Superior temporal gyrus (tissue), 1 donor: Measurements from ENCODE around the gene TOP3A.

ENCODE experiments used
- DNase-seq: peaks from one replicate; pipeline ENCODE4 v3.0.0-alpha.2; 2016; ENCODE audit errors: extremely low spot score

Gene TOP3A

DNA sequence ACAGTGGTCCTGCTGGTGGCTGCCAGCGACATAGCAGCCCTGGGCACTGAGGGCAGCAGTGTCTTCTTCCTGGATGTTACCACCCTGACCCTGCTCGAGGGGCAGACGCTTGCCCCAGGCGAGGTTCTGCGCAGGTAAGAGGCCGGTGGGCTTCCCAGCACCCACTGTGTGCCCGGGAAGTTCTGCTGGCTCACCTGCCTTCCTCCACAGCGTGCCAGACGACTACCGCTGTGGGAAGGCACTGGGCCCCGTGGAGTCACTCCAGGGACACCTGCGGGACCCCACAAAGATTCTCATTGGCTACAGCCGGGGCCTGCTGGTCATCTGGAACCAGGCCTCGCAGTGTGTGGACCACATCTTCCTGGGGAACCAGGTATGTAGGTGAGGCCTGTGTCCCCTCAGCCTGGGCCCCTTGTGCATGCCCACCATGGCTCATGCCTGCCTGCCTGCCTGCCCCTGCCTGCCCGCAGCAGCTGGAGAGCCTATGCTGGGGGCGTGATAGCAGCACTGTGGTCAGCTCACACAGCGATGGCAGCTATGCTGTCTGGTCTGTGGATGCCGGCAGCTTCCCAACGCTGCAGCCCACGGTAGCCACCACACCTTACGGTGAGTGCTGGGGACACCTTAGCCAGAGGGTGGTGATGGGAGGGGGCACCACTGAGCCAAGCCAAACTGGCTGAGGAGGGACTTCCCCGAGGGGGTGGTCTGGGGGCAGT lies 80.8 kb downstream of the TOP3A start:
- no peak for DNase-seq

DNA sequence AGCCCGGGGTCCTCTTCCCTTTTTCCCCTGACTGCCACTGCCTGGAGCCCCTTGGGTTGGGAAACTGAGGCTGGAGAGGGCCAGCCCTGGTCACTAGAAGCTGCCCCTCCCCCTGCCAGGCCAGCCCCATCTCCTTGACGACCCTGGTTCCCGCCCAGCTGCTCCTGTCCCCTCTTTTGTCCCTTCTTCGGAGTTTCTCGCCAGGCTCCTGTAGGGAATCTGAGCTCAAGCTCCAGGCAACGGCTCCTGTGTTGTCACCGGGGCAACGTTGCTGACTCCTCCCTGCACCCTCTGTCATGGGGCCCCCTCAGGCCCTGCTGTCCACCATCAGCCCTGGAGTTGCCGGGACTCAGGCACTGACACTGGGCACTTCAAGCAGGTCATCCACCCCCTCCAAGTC lies 83.6 kb downstream of the TOP3A start:
- no peak for DNase-seq

DNA sequence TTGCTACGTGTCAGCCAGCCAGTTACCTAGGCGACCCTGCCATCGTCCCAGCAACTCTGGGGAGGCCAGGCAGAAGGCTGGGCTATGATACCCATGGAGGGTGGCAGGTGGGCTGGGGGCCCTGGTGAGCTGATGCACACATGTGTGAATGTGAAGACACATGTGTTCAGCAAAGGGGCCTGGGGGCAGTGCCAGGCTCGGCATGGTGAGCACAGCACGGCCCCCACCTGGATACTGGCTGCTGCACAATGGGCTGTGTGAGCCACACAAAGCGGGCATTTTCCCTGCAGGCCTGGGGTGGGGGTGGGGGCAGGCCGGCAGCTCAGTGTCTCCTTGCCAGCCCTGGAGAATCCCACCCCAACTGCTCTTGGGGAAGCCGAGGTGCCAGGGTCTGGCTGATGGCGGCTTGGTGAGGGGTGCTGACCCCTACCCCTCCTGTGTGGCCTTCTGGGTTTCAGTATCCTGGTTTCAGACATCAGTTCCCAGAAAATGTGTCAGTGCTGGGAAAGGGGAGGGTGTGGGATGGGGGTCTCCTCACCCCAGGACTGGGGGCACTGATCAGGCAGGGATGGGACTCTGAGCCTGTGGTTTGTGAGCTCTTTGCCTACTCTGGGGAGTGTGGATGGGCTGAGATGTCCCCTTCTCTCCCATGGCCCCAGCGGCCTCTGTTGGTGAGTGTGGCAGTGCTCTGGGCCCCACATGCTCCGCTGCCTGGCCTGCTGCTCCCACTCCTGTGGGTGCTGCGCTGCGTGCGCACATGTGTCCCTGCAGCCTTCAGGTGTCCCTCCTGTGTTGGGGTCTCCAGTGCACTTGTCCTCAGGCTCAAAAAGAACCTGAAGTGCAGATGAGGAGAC lies 84.3 kb downstream of the TOP3A start:
- DNase-seq: peak; percentile 85

DNA sequence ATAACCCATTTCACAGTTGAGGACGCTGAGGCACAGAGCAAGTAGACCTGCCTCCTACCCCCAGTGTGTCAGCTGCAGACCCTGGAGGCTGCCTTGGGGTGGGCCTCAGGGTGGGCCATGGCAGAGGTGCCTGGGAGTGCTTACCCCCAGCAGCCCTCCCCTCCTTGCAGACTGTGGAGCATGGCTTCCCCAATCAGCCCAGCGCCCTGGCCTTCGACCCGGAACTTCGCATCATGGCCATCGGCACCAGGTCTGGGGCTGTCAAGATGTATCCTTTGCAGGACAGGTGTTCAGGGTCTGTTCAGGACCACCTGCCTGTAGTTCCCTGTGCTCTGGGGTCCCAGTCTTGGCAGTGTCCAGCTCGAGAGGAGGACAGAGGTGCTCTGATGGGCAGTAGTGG lies 85.0 kb downstream of the TOP3A start:
- no peak for DNase-seq

DNA sequence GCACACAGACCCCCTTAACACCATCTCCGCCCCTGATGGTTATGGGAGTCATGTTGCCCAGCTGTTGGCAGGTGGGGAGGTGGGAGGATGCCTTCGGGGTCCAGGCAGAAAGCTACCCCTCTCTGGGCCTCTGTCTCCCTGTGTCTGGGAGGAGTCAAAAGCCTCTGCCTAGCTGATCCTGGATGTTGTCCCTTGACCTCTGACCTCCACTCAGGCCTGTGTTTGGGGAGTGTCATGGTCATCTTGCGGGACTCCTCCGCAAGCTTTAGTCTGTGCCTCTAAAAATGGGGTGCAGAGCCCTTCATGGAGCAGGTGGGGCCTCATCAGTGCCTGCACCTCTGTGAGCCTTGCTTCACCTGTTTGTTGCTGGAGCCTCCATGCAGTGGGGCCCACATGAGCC lies 85.5 kb downstream of the TOP3A start:
- DNase-seq: no peak

DNA sequence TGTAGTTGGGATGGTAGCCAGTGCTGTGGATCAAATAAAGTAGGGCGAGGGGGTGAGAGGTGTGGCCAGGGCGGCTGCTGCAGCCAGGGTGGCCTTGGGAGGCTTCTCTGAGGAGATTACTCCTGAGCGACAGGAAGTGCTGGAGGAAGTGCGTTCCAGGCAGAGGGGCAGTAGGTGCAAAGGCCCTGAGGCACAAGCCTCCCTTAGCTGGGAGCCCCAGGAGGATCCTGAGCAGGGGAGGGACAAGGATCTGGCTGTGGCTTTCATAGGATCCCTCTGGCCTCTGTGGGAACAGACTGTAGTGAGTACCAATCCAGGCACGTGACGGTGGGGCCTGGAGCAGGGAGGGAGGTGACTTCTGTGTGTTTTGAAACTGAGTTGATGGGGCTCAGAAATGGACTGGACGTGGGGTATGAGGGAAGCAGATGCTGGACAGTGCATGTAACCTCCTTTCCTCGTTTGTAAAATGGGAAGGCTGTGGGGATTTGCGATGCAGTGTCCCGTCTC lies 86.6 kb downstream of the TOP3A start:
- peak; percentile 37 for DNase-seq

DNA sequence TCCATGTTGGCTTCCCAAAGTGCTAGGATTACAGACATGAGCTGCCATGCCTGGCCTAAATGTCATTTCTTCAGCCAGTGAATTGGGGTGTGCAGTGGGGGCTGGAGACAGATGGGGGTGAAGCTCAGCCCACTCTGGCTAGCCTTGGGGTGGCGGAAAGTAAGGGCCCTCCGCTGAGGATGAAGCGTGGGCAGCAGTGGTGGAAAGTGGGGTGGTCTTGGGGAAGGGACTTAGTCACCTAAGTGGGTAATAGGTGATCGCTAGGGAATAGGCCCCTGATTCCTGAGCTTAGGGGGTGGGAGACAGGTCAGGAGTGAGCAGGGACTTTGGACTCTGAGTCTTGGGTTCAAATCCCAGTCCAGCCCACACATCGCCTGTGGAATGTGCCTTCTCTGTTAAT lies 87.2 kb downstream of the TOP3A start:
- DNase-seq: no peak

DNA sequence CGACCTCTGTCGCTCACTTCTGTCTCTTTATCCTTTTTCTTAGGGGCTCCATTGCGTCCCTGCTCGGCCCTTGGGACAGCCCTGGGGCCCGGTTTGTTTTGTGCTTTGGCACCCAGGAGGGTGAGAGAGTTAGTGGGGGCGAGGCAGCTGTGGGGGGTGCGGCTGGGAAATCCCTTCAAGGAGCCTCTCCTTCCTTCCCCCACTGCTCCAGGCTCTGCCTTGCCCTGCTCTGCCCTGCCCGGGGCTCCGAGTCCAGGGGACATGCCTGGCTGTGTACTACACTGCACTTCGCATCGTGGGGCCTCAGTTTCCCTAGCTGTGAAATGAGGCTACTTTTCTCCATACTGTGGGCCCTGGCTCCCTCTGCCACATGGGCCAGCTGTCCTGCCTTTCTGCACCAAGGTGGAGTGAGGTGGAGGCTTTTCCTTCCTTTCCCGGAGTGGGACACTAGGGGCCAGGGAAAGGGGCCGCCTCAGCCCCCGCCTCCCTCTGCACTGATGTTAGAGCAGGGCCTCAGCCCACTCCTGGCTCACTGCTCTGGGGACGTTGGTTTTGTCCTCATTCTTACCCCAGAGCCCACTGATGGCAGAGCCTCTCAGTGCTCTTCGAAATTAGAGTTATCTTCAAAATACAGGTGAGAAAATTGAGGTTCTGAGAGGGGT lies 88.4 kb downstream of the TOP3A start:
- DNase-seq: no peak

DNA sequence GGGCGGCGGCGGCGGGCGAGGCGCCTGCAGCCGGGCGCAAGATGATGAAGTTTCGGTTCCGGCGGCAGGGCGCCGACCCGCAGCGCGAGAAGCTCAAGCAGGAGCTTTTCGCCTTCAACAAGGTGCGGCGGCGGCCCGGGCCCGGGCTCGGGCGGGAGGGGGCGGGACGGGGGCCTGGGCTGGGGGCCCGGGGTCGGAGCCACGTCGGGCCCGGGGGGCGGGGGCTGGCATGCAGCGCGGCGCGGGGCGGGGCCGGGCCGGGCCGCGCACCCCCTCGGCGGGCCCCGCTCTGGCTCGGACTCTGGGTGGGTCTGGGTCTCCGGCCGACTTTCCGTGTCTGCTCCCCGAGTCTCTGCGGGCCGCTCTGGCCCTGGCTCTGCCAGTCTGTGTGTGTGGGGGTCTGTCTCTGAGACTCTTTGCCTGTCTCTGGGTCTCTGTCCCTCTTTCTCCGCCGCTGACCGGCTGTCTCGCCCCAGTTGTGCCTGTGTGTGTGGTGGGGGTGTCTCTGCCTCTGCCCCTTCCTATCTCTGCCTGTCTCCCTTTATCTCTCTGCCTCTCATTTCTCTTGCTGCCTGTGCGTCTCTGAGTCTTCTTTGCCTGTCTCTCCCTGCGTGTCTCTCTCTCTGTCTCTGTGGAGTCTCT lies 89.0 kb downstream of the TOP3A start:
- DNase-seq: peak; percentile 27

DNA sequence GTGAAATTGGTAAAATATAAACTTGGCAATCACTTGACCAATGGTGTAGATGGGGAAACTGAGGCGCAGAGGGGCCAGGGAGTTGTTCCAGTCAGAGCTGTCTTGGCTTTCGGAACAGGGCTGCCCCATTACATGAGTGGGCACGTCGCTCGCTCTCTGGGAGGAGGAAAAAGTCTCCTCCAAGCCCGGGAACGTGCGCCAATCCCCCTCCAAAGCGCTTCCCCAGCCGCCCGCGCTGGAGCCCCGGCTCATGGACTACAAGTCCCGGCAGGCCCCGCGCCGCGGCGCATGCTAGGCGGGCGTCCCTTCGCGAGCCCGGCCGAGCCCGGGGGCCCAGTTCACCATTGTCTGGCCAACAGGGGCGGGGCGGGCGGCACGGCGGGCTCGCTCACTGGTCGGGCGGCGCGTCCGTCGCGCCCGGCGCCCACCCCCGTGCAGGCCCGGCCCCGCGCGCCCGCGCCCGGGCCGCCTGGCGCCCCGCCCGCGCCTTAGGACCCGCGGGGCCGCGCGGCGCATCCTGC lies 89.6 kb downstream of the TOP3A start, which contains the start of gene LLGL1:
Gene LLGL1, plus strand, starts transcription at position 515 of the 521 bp plus-strand sequence. CDS start 48 bp downstream, outside the sequence.
- DNase-seq: peak; percentile 90

DNA sequence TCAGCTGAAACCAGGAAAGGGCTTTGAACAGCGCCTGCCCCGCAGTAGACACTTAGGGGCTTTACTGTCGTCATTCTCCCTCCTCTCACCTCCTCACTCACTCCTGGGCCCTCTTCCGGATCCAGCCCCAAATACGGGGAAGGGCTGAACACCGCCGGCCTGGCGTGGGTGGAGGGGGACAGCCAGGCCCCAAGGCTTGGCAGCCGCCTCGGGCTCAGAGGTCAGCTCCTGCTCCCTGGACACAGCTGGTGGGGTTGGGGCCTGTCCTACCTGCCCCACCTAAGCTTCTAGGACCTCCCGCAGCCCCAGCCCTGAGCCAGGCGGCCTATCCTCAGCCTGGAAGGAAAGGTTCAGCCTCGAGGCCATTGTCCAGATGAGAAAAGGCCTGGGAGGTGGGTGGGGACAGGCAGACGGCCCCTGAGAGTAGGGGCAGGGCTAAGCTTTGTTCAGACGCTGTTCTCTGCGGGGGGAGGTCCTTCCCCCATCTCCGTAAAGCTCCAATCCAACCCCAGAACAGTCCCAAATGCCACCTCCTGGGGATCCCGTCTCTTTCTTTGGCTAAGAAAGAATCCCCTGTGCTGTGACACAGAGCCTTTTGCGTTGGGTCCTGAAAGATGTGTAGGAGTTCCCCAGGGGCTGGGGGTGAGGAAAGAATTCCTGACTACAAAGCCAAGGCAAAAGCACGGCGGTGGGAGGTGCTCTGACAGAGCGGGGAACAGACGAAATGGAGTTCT lies 90.2 kb downstream of the TOP3A start:
- DNase-seq: no peak

DNA sequence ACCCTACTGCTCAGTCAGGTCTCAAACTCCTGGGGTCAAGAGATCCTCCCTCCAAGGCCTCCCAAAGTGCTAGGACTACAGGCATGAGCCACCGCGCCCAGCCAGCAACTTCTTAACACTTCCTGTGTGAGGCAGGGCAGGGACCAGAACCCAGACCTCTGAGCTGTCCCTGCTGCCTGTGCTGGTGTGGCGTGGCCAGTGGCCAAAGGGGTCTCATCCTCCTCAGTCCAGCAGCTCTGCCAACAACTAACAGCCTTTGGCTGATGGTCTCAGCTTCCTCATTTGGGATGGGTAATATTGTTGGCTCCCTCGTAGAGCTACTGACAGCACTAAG lies 90.8 kb downstream of the TOP3A start:
- no peak for DNase-seq
